Parathyroid adenoma (tissue), 2 donors: Measurements from ENCODE around the gene WDFY2.

Experiments
- H2AFZ ChIP-seq: fragments of 300-600 bp; sonication (generic); one replicate; pipeline ENCODE4 v1.7.0; 2017; ENCODE audit warnings: antibody characterized with exemption, mild to moderate bottlenecking
- H3K27ac ChIP-seq: fragments of 300-600 bp; sonication (generic); one replicate; pipeline ENCODE4 v1.7.0; 2017
- H3K27me3 ChIP-seq: fragments of 300-600 bp; sonication (generic); one replicate; pipeline ENCODE4 v1.7.0; 2017; ENCODE audit warnings: low read length; ENCODE audit not compliant: control insufficient read depth, insufficient read depth
- H3K36me3 ChIP-seq: fragments of 300-600 bp; sonication (generic); one replicate; pipeline ENCODE4 v1.7.0; 2017; ENCODE audit warnings: low read length; ENCODE audit not compliant: control insufficient read depth, insufficient read depth
- H3K4me1 ChIP-seq: fragments of 300-600 bp; sonication (generic); one replicate; pipeline ENCODE4 v1.7.0; 2017; ENCODE audit warnings: control low read depth
- H3K4me2 ChIP-seq: fragments of 300-600 bp; sonication (generic); one replicate; pipeline ENCODE4 v1.7.0; 2017; ENCODE audit warnings: low read length
- H3K4me3 ChIP-seq: fragments of 300-600 bp; sonication (generic); one replicate; pipeline ENCODE4 v1.7.0; 2017; ENCODE audit warnings: low read depth, low read length
- H3K79me2 ChIP-seq: fragments of 300-600 bp; sonication (generic); one replicate; pipeline ENCODE4 v1.7.0; 2017; ENCODE audit warnings: control low read depth
- H3K9ac ChIP-seq: fragments of 300-600 bp; sonication (generic); one replicate; pipeline ENCODE4 v1.7.0; 2017; ENCODE audit warnings: mild to moderate bottlenecking
- H3K9me3 ChIP-seq: fragments of 300-600 bp; sonication (generic); one replicate; pipeline ENCODE4 v1.7.0; 2017; ENCODE audit warnings: low read length; ENCODE audit not compliant: control insufficient read depth
- TF ChIP-seq, protein P1 (sequence below): fragments of 300-600 bp; sonication (generic); IDR thresholded peaks from one replicate; pipeline ENCODE4 v1.7.0; 2017; ENCODE audit warnings: antibody characterized with exemption, mild to moderate bottlenecking
- donor health status: primary hyperparathyroidism.

The WDFY2 gene

DNA sequence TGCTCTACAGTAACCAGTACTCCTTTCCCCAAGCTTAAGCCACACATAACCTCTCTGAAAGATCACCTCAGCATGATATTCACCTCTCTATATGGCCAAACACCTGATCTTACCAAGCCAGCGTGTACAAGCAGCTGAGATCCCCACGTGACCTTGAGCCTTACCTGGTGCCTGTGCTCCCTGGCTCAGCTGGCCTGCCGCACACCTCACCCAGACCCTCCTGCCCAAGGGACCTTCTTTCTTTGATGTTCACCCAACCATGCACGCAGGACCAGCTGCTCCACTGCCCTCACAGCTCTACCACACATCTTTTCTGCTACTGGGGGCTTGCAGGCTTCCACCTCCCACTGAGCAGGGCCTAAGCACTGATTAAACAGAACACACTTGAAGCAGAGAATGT, 210.7 kb downstream of the WDFY2 start:
- H3K4me1 ChIP-seq: peaks cover 24% of the 10 kb centered on the region

DNA sequence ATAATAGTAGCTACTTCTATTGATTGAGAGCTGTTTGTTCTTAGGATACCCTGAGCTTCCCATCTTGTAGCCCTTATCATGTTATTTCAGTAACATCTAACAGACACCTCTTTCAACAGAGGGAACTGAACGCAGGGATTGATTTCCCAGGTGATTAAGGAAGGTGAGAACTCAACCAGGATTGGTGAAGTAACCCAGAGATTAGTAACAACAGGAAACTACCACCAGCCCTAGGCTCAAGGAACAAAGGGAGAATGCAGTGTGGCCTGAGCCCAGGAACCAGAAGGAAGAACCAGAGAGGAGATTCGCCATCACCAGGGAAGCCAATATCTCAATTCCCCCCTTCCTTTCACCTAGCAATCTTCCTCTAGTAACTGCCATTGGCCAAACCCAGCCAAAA, 211.2 kb downstream of the WDFY2 start:
- Histone ChIP-seq H3K4me1 (peaks cover 24% of the 10 kb centered on the region), H3K36me3 (no peaks in the 10 kb centered on the region), H3K4me2 (no peak overlapping the region), H3K27me3 (no peaks in the 10 kb centered on the region), H2AFZ (peak overlapping the region; percentile 4), H3K9ac (no peak overlapping the region), H3K9me3 (no peaks in the 10 kb centered on the region), H3K4me3 (no peak overlapping the region), H3K27ac (peak overlapping the region; percentile 78), H3K79me2 (no peaks in the 10 kb centered on the region)
- TF ChIP-seq, protein P1, sequence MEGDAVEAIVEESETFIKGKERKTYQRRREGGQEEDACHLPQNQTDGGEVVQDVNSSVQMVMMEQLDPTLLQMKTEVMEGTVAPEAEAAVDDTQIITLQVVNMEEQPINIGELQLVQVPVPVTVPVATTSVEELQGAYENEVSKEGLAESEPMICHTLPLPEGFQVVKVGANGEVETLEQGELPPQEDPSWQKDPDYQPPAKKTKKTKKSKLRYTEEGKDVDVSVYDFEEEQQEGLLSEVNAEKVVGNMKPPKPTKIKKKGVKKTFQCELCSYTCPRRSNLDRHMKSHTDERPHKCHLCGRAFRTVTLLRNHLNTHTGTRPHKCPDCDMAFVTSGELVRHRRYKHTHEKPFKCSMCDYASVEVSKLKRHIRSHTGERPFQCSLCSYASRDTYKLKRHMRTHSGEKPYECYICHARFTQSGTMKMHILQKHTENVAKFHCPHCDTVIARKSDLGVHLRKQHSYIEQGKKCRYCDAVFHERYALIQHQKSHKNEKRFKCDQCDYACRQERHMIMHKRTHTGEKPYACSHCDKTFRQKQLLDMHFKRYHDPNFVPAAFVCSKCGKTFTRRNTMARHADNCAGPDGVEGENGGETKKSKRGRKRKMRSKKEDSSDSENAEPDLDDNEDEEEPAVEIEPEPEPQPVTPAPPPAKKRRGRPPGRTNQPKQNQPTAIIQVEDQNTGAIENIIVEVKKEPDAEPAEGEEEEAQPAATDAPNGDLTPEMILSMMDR: no peak

More for the DNA sequence above, 210.7 kb downstream of the WDFY2 start:
- Histone ChIP-seq H3K36me3 (no peaks in the 10 kb centered on the region), H3K27me3 (no peaks in the 10 kb centered on the region), H3K9me3 (no peaks in the 10 kb centered on the region), H2AFZ (peak overlapping the region; percentile 4), H3K4me3 (no peak overlapping the region), H3K79me2 (no peaks in the 10 kb centered on the region), H3K9ac (no peak overlapping the region), H3K27ac (peak overlapping the region; percentile 78), H3K4me2 (no peak overlapping the region)
- TF ChIP-seq, protein P1: no peak

DNA sequence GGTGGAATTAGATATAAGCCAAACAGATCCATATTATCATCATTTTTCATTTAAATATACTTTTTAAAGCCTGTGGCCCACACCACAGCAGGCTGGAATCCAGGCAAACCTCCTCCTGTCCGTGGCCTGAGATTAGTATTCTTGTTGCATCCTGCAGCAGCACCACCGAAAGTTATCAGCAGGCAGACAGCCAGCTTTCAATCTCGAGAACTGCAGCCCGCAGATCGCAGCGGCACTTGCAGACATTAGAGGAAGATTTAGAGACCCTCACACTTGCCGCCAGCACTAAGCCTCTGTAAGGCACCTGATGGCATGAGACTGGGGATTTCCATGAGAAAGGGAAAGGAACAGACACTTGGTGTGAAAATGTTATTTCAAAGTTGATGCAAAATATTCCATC, 212.3 kb downstream of the WDFY2 start:
- no peaks in the 10 kb centered on the region for H3K9me3 ChIP-seq
- H3K36me3 ChIP-seq: no peaks in the 10 kb centered on the region
- H3K4me1 ChIP-seq: peaks cover 32% of the 10 kb centered on the region
- H3K79me2 ChIP-seq: no peaks in the 10 kb centered on the region
- H3K27ac ChIP-seq: peak overlapping the region; percentile 78
- no peak overlapping the region for H3K9ac ChIP-seq
- peak overlapping the region; percentile 4 for H2AFZ ChIP-seq
- H3K27me3 ChIP-seq: no peaks in the 10 kb centered on the region
- TF ChIP-seq, protein P1: no peak
- no peak overlapping the region for H3K4me3 ChIP-seq
- no peak overlapping the region for H3K4me2 ChIP-seq

- Histone ChIP-seq H3K4me1 (peaks cover 42% of the 10 kb centered on the region), H2AFZ (peak overlapping the region; percentile 60), H3K4me2 (peak overlapping the region; percentile 37), H3K79me2 (no peaks in the 10 kb centered on the region), H3K27me3 (no peaks in the 10 kb centered on the region), H3K4me3 (no peak overlapping the region), H3K9ac (no peak overlapping the region), H3K27ac (peak overlapping the region; percentile 78), H3K36me3 (no peaks in the 10 kb centered on the region), H3K9me3 (no peaks in the 10 kb centered on the region)
- TF ChIP-seq, protein P1: peak; percentile 61
Measured at GRCh38 chr13:51797664-51798488, 213.6 kb downstream of the WDFY2 start.

DNA sequence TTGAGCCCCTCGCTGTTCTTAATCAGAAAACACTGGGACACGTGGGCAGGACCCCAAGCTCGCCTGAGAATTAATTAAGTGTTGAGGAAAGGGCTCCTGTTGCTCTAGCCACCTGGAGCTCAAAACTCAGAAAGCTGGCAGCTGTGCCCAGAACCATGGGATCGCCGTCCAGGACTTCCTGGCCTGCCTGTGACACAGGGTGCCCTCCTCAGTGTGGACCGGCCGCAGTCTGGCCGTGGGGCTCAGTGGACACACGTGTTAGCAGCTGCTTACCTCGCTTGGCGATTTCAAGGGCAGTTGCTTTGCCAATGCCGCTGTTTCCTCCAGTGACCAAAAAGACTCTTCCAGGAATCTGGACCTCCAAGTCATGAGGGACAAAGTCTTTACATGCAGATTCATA, 215.0 kb downstream of the WDFY2 start:
- TF ChIP-seq, protein P1: no peak
- no peaks in the 10 kb centered on the region for H3K79me2 ChIP-seq
- peaks cover 38% of the 10 kb centered on the region for H3K4me1 ChIP-seq
- no peak overlapping the region for H3K9ac ChIP-seq
- H3K27ac ChIP-seq: no peak overlapping the region
- H3K36me3 ChIP-seq: no peaks in the 10 kb centered on the region
- no peaks in the 10 kb centered on the region for H3K27me3 ChIP-seq
- H3K9me3 ChIP-seq: no peaks in the 10 kb centered on the region
- H2AFZ ChIP-seq: no peak overlapping the region
- H3K4me2 ChIP-seq: no peak overlapping the region
- no peak overlapping the region for H3K4me3 ChIP-seq
